Hindlimb muscle (tissue), 1 donor: ENCODE measurements around the gene FOXN3. TPM values are rescaled to one million over a fixed set of nuclear protein-coding genes. Genes with fewer than 3 reads are reported as not detected.
"Not testable (repeated sequence)": the region's sequence is repeated elsewhere in the genome, so short reads cannot be mapped to it uniquely, and the experiment has no call there.

ENCODE experiments used
- DNase-seq: peaks from one replicate; pipeline ENCODE4 v3.0.0-alpha.2; 2013
- polyA plus RNA-seq: library from polyadenylated mRNA; unstranded; fragments of 120-200 nt; gene quantifications from one replicate; pipeline ENCODE4 v1.2.1, GENCODE V29; 2013; ENCODE audit not compliant: insufficient read length

Gene FOXN3
- polyA plus RNA-seq, 1 donor: 67.6 TPM

DNA sequence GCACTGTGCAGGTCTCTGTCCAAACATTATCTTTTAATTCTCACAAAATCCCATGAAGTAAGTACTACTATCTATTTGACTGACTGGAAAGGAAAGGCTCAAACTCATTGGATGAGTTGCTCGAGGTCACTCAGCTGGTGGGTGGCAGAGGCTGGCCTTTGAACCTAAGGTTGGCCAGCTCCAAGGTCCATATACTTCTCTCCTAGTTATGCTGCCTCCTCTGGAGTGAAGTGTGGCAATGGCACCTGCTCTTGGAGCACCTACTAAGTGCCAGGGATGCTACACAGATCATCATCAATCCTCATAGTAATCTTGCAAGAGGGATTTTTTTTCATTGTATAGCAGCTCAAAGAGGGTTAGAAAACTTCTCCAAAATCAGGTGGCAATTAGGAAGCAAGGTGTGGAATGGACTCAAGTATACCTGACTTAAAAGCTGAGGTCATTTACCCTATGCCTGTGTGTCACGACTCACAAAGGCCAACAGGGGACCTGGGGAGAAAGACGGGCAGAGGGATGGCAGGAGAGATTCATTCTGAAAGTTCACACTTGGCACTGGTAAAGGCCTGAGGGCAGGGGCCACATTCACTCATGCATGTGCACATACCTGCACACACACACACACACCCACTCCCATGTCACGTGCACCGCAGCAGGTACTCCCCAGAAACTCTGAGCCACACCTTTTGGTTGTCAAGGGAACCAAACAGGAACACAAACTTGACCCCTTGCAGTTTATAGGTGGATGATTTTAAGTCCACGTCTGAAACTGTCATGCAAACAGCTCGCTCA, 146.4 kb downstream of the FOXN3 start:
- DNase-seq: no peak

- no peak for DNase-seq
Measured at GRCh38 chr14:89269404-89269803, 147.6 kb downstream of the FOXN3 start.

- DNase-seq: no peak
Measured at GRCh38 chr14:89268514-89268913, 148.5 kb downstream of the FOXN3 start.

DNA sequence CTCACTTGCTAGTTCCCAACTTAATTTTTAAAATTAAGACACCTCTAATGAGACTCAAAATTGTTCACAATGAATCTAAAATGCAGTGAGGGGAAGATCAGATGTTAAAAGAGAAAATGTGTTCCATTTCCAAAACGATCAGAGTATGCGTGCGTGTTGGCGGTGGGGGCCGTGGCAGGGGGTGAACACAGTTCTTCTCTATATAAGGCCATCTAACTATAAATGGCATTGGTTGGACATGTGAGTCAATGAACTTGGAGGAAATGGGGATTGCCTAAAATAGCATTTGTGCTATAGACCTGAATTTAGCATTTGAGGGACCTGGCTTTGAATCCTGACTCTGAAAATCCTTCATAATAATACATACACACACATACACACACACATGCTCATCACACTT, 149.4 kb downstream of the FOXN3 start:
- no peak for DNase-seq

DNA sequence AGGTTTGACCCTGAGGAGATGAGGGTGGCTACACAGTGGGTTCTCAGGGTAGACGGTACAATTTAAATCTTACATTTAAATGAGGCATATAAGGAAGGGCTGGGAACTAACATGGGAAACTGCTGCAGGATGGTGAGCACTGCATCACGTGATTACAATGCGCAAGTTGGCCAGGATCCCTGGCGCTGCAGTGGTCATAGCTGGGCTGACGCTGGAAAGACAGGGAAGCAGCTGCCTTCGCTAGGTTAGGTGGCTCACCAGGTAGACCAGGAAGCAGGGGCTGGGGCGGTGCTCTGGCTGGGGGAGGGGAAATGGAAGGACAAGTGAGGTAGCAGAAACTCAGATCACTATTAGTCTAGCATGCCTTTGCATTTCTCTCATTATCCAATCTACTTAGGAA, 149.9 kb downstream of the FOXN3 start:
- no peak for DNase-seq

GRCh38 chr14:89266754-89267153, 150.3 kb downstream of the FOXN3 start:
- no peak for DNase-seq

GRCh38 chr14:89265234-89265633, 151.8 kb downstream of the FOXN3 start:
- no peak for DNase-seq

GRCh38 chr14:89264196-89264800, 152.7 kb downstream of the FOXN3 start:
- DNase-seq: no peak

DNA sequence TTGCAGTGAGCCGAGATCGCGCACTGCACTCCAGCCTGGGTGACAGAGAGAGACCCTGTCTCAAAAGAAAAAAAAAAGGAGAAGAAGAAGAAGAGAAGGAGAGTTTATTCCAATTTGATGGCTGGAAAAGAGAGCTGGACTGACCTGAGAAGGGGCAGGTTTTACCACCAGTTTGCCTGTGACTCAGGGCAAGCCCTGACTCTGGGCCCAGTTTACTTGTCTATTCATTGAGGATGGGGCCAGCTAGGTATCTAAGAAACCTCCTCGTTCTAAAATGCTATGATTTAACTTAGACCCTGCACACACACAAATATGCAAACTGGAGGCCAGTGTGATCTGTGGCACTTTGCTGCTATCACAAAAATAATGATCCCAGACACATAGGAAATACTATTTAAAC, 155.0 kb downstream of the FOXN3 start:
- no peak for DNase-seq

DNA sequence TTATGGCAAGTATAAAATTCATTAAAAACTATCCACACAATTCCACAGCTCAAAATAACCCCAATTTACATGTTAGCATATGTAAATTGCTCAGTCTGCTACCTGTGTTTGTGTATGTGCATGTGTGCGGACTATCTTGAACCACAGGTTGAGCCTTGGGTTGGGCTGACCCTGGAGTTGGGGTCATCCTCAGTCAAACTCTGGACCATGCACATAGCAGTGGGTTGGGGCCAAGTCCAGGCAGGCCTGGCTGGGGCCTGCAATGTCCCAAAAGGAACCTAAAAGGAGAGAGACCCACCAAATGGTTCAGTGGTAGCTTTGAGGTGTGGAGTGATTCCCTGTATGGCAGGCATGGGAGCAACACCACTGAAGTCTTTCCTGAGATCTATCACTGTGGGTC, 156.1 kb downstream of the FOXN3 start:
- DNase-seq: no peak

DNA sequence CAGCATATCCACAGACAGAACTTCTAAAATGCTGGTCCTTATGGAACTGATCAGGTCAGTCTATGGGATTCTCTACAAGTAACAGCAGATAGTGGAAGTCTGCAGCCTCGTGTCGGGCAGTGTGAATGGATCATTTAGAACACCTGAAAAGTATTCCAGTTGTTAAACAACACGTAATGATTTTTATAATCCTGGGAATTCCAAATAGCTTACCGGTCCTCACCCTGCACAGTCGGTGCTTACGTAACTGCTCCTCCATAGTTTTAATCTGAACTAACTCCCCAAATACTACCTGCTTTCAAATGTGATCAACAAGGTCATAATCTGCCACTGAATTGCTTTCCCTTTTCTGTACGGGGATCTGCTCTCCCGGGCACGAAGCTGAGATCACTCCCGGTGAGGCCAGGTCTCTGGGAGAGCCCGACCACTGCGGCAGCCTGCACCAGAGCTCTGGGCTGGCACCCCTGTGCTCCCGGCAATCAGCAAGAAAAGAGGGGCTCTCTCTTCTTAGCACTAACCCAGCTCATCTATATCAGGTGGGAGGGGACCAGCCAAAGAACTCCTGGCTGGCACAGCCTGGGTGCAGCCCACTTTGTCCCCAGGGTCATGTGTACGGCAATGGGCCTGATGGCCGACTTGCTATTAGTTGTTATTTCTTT, 157.0 kb downstream of the FOXN3 start:
- no peak for DNase-seq

GRCh38 chr14:89258728-89259273, 158.2 kb downstream of the FOXN3 start:
- DNase-seq: no peak

- DNase-seq: no peak
Measured at GRCh38 chr14:89256951-89257350, 160.1 kb downstream of the FOXN3 start.

GRCh38 chr14:89256283-89256682, 160.8 kb downstream of the FOXN3 start:
- DNase-seq: peak; percentile 36

DNA sequence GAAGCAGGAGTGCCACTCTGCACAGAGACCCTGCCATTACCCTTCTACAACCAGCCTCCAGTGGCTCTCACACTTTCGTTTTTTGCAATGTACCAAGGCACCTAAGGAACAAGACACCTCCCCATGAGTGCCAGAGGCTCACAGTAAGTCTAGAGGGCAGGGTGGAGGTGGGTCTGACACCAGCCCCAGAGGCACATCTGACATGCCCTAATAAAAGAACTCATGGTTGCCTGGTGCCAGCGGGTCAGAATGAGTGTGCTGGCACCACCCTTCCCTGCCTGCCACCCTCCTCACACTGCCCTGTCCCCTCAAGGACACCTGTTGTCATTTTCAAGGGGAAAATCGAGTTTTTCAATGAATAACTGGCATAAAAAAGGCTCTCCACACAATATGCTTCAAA, 161.2 kb downstream of the FOXN3 start:
- no peak for DNase-seq

DNA sequence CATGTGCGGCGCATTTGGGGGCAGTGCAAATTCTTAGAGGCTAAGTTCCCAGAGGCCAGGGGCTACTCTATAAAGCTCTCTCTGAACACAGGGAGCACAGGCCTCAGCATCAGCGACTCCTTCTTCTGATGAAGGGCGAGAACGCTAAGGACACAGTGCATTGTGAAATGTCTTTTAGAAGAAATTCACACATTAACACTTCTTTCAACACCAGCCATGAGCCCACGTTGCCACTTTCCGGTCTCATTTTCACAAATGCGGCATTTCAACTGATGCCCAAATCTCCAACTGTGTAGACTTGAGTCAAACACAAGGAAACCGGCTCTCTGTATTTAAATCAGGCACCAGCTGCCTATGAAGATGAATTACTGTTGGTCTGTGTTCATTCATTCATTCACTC, 162.0 kb downstream of the FOXN3 start:
- DNase-seq: no peak

DNA sequence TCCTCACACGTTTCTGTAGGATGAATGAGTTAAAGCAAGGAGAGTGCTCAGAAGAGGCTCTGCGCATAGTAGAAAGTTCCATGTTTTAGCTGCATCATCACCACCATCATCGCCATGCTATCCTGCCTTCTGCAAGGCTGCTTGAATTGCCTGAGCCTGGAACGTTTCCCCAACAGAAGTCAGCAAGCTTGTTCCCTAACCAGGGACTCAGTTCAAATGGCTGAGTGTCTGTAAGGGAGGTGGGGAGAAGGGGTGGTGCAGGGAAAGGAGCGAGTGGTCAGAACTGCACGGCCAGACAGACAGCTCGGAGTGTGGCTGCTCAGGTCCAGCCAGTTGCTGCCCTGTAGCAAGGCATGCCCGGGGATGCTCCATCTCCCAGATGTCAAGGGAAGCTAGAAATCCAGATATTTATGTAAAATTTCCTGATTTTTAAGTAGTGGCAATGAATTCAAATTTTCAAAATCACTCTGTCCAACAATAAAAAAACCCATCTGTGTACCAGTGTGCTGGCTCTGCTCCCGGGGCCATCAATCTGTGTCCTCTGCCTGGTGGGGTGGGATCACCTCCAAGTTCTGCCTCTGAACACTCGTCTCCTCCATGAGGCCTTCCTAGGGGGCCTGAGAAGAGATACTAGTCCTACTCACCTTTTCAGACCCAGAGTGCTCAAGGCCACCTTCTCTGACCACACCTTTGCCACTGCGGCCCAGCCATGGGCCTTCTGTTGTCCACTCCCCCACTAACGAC, 162.7 kb downstream of the FOXN3 start:
- no peak for DNase-seq

DNA sequence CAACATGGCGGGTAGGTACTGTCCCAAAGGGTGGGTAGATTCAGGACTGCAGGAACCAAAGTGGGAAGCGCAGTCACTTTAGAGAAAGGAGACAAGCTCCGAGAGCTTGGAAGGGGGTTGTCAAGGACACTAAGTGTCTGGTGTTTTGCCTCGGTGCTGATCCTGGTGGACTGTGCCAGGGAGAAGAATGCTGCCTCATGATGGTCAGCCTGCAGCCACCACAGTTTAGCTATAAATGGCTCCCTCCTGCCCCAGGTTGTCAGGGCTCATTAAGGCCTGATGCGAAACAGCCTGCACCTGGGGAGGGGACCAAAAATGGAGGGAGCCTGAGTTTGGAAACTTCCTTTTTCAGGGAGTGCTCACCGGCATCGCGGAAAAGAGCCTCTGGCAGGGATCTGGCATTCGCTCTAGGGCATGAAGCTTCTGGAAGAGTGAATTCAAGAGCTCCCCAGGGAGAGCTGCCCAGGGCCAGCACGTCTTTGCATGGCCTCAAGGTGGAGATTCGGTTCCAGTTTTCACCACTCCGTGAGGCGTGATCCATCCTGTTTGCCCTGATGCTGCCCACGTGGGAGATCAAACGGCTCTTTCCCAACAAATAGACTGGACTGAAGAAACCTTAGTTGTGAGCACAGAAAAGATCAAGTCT, 164.0 kb downstream of the FOXN3 start:
- DNase-seq: no peak

DNA sequence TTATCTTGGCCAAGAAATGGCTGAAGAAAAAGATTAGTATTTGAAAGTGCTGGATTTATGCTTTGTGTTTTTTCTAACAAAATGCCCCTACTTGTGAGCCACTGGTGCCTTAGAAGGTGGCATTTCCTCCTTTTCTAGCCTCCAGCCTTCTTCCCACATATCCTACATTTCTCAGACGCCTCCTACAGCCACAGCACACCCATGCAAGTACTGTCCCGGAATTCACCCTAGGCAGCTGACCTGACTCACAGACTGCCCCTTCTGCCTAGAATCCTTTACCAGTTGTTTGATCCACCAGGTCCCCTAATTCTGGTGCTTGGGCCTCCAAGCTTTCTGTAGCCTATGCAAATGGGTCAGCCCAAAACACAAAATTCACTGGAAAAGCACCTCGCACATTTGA, 166.0 kb downstream of the FOXN3 start:
- DNase-seq: no peak

DNA sequence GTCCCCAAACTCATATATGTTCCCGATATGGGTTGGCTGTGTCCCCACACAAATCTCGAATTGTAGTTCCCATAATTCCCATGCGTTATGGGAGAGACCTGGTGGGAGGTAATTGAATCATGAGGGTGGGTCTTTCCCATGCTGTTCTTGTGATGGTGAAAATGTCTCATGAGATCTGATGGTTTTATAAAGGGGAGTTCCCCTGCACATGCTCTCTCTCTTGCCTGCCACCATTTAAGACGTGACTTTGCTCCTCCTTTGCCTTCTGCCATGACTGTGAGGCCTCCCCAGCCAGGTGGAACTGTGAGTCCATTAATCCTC, 166.4 kb downstream of the FOXN3 start:
- DNase-seq: not testable (repeated sequence)

DNA sequence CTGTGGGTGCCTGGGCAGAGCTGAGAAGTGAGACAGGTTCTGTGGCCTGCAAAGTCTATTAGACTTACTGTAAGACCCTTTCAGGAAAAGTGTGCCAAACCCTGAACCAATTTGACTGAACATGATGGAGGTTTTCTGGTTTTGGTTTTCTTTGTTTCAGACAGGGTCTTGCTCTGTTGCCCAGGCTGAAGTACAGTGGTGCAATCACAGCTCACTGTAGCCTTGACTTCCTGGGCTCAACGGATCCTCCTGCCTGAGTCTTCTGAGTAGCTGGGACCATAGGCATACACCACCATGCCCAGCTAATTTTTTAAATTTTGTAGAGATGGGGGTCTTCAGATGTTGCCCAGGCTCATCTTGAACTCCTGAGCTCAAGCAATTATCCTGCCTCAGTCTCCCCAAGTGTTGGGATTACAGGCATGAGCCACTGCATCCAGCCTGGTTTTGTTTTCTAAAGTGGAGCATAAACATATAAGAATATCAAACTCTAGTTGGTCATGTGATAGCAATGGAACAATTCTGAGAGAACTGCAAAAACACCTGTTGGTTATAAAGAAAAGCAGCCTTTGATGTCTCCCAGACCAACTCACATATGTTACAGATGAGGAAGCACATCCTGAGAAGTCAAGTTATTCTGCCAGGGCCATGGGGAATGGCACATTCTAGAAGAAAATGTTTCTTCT, 166.9 kb downstream of the FOXN3 start:
- DNase-seq: no peak
